IMR-90 (cell line): ENCODE data around the gene LLPH. TPM values are rescaled to one million over a fixed set of nuclear protein-coding genes. Genes with fewer than 3 reads are reported as not detected.

Experiments
- ATAC-seq: fragments of 200-7000 bp; cut with Tn5 transposase; 2 replicates; pipeline ENCODE4 v1.9.1; 2020; ENCODE audit warnings: low read depth, mild to moderate bottlenecking, moderate library complexity
- BruUV-seq: library from RNA; stranded (reverse); fragments of 400-500 nt; replicated peaks from 2 replicates; lab custom pipeline; 2021; lab: Mats Ljungman, UMichigan
- CTCF ChIA-PET: fragments of 300-600 bp; formaldehyde crosslinking; extraction: SDS; loops from one replicate; lab custom pipeline; 2021; ENCODE audit warnings: antibody characterized with exemption; lab: Yijun Ruan, JAX
- POLR2A ChIA-PET: fragments of 300-600 bp; sonication (Branson Sonifier 250); formaldehyde crosslinking; loops from one replicate; lab custom pipeline; 2022; ENCODE audit warnings: antibody characterized with exemption; ENCODE audit not compliant: unreplicated experiment; lab: Charles Lee
- DNase-seq: peaks from one replicate; pipeline ENCODE4 v3.0.0; 2013
- H2AFZ ChIP-seq: replicated peaks from 2 replicates; pipeline ENCODE3; 2013; ENCODE audit warnings: low read length, mild to moderate bottlenecking; ENCODE audit not compliant: poor library complexity
- H2AK5ac ChIP-seq: 2 replicates; pipeline ENCODE4 v1.6.1; 2013; ENCODE audit warnings: low read depth, low read length, inconsistent platforms
- H2AK9ac ChIP-seq: replicated peaks from 2 replicates; pipeline ENCODE3; 2013; ENCODE audit warnings: mild to moderate bottlenecking, low read depth, low read length, moderate library complexity; ENCODE audit not compliant: poor library complexity
- H2BK120ac ChIP-seq: 2 replicates; pipeline ENCODE4 v1.6.1; 2013; ENCODE audit warnings: low read depth, low read length, inconsistent platforms
- H2BK15ac ChIP-seq: 3 replicates; pipeline ENCODE4 v1.6.1; 2013; ENCODE audit warnings: low read depth, low read length, inconsistent platforms
- H2BK20ac ChIP-seq: 2 replicates; pipeline ENCODE4 v1.6.1; 2013; ENCODE audit warnings: low read depth, mild to moderate bottlenecking, inconsistent platforms, low read length, moderate library complexity
- H2BK5ac ChIP-seq: 2 replicates; pipeline ENCODE4 v1.6.1; 2013; ENCODE audit warnings: mild to moderate bottlenecking, low read depth, low read length, inconsistent platforms; ENCODE audit not compliant: poor library complexity, severe bottlenecking
- H3K14ac ChIP-seq: replicated peaks from 2 replicates; pipeline ENCODE4 v1.6.1; 2013; ENCODE audit warnings: low read depth, low read length, inconsistent platforms
- H3K18ac ChIP-seq: 2 replicates; pipeline ENCODE4 v1.6.1; 2013; ENCODE audit warnings: low read depth, low read length, control low read depth
- H3K23ac ChIP-seq: 2 replicates; pipeline ENCODE4 v1.6.1; 2013; ENCODE audit warnings: low read depth, low read length, inconsistent platforms
- H3K27ac ChIP-seq: 2 replicates; pipeline ENCODE4 v1.5.1; 2013; ENCODE audit warnings: mild to moderate bottlenecking, control low read depth, low read length; ENCODE audit not compliant: insufficient read depth
- H3K27me3 ChIP-seq: 2 replicates; pipeline ENCODE4 v1.6.1; 2013; ENCODE audit warnings: low read length; ENCODE audit not compliant: control insufficient read depth, insufficient read depth
- H3K36me3 ChIP-seq: 2 replicates; pipeline ENCODE4 v1.6.1; 2013; ENCODE audit warnings: low read length, mixed read lengths; ENCODE audit not compliant: control insufficient read depth, insufficient read depth
- H3K4ac ChIP-seq: 2 replicates; pipeline ENCODE4 v1.6.1; 2013; ENCODE audit warnings: low read depth, low read length, inconsistent platforms
- H3K4me1 ChIP-seq: 2 replicates; pipeline ENCODE4 v1.6.1; 2013; ENCODE audit warnings: low read length, mixed read lengths; ENCODE audit not compliant: control insufficient read depth, insufficient read depth
- H3K4me2 ChIP-seq: 2 replicates; pipeline ENCODE4 v1.6.1; 2013; ENCODE audit warnings: low read depth, mild to moderate bottlenecking, control low read depth, low read length, moderate library complexity
- H3K4me3 ChIP-seq: 2 replicates; pipeline ENCODE4 v1.5.1; 2013; ENCODE audit warnings: low read depth, mild to moderate bottlenecking, control low read depth, low read length, moderate library complexity; ENCODE audit not compliant: insufficient read depth
- H3K56ac ChIP-seq: 2 replicates; pipeline ENCODE4 v1.6.1; 2013; ENCODE audit warnings: low read length, inconsistent platforms; ENCODE audit not compliant: insufficient read depth; ENCODE audit errors: extremely low read depth
- H3K79me1 ChIP-seq, 2 experiments: 2 replicates each; pipeline ENCODE4 v1.6.1; 2013; ENCODE audit warnings: low read length in 2 of 2, inconsistent platforms in 1 of 2, low read depth in 1 of 2
- H3K9ac ChIP-seq: 2 replicates; pipeline ENCODE4 v1.6.1; 2013; ENCODE audit warnings: low read depth, low read length, control low read depth
- H3K9me1 ChIP-seq: 2 replicates; pipeline ENCODE4 v1.6.1; 2013; ENCODE audit warnings: low read length, inconsistent platforms; ENCODE audit not compliant: insufficient read depth
- H3K9me3 ChIP-seq: 2 replicates; pipeline ENCODE4 v1.6.1; 2013; ENCODE audit warnings: low read length; ENCODE audit not compliant: control insufficient read depth, insufficient read depth
- H4K20me1 ChIP-seq: 2 replicates; pipeline ENCODE4 v1.6.1; 2013; ENCODE audit warnings: low read length, inconsistent platforms; ENCODE audit not compliant: insufficient read depth
- H4K5ac ChIP-seq: 2 replicates; pipeline ENCODE4 v1.6.1; 2013; ENCODE audit warnings: mild to moderate bottlenecking, low read depth, low read length, control low read depth
- H4K8ac ChIP-seq, 2 experiments: 2 replicates each; pipeline ENCODE4 v1.6.1; 2013; ENCODE audit warnings: low read depth in 2 of 2, low read length in 2 of 2, control low read depth in 1 of 2, inconsistent platforms in 1 of 2
- H4K91ac ChIP-seq: 2 replicates; pipeline ENCODE4 v1.6.1; 2013; ENCODE audit warnings: low read depth, low read length, inconsistent platforms; ENCODE audit not compliant: insufficient read depth
- CEBPB ChIP-seq: IDR thresholded peaks from 2 replicates; pipeline ENCODE4 v1.6.1; 2012; ENCODE audit warnings: low read depth, low read length, improper control_type of control experiment
- MAFK ChIP-seq: IDR thresholded peaks from 2 replicates; pipeline ENCODE4 v1.6.1; 2012; ENCODE audit warnings: low read depth, low read length, improper control_type of control experiment
- NFE2L2 ChIP-seq: fragments of 150-350 bp; IDR thresholded peaks from 2 replicates; pipeline ENCODE4 v1.6.1; 2016; ENCODE audit warnings: low read depth, mild to moderate bottlenecking, low read length
- POLR2A ChIP-seq: IDR thresholded peaks from 2 replicates; pipeline ENCODE4 v1.6.1; 2012; ENCODE audit warnings: mild to moderate bottlenecking, low read depth, low read length
- RAD21 ChIP-seq: IDR thresholded peaks from 2 replicates; pipeline ENCODE4 v1.6.1; 2012; ENCODE audit warnings: low read length, improper control_type of control experiment
- RFX5 ChIP-seq: IDR thresholded peaks from 2 replicates; pipeline ENCODE4 v1.8.0; 2012; ENCODE audit warnings: low read depth, mild to moderate bottlenecking, low read length, moderate library complexity
- SMC3 ChIP-seq: fragments of 150-350 bp; IDR thresholded peaks from 2 replicates; pipeline ENCODE4 v1.6.1; 2016; ENCODE audit warnings: low read depth, mild to moderate bottlenecking, antibody characterized with exemption, low read length, moderate library complexity
- WGBS, 2 experiments: methylation state at CpG; one replicate each; pipeline versions ENCODE4 v1.1.5 to v1.1.7; 2013; ENCODE audit warnings: missing lambda C conversion rate in 2 of 2; ENCODE audit not compliant: insufficient read length in 1 of 2; ENCODE audit errors: extremely low coverage in 2 of 2; 5-methylcytosine and 5-hydroxymethylcytosine counted together
- dilution Hi-C: fragments of 300-500 bp; cut with HindIII; formaldehyde crosslinking; loops from one replicate; pipeline ENCODE4 v1.14.3; 2018; ENCODE audit warnings: low sequenced_read_pairs; ENCODE audit not compliant: unreplicated experiment
- in situ Hi-C: fragments of 300-500 bp; cut with MboI; formaldehyde crosslinking; loops from 3 replicates; pipeline ENCODE4 v1.14.3; 2019; ENCODE audit warnings: low sequenced_read_pairs, inconsistent platforms, mixed read lengths
- intact Hi-C: fragments of 100-400 bp; cut with micrococcal nuclease; formaldehyde crosslinking; loops from 2 replicates; pipeline ENCODE4 v1.10.0; 2022
- polyA plus RNA-seq, 3 experiments: library from polyadenylated mRNA; depleted of rRNA; stranded (reverse); fragments of >200 nt; gene quantifications; 2 replicates each; pipeline ENCODE4 v1.2.3, GENCODE V29; 2012; ENCODE audit warnings: low replicate concordance in 1 of 3
- total RNA-seq: library from RNA; depleted of rRNA; stranded (reverse); fragments of >200 nt; gene quantifications from 2 replicates; pipeline ENCODE4 v1.2.3, GENCODE V29; 2012
- TF ChIP-seq, protein P1 (sequence below): fragments of 150-350 bp; IDR thresholded peaks from 2 replicates; pipeline ENCODE4 v1.6.1; 2017; ENCODE audit warnings: mild to moderate bottlenecking, antibody characterized with exemption, low read length, low read depth
- TF ChIP-seq, protein P2 (sequence below): fragments of 150-350 bp; IDR thresholded peaks from 2 replicates; pipeline ENCODE4 v1.6.1; 2016; ENCODE audit warnings: low read depth, mild to moderate bottlenecking, low read length, moderate library complexity, borderline replicate concordance

LLPH gene
- total and polyA plus RNA-seq, 2 of the 4 experiments (the other 2 are of a cell fraction) = 2.7 to 17.0 TPM

DNA sequence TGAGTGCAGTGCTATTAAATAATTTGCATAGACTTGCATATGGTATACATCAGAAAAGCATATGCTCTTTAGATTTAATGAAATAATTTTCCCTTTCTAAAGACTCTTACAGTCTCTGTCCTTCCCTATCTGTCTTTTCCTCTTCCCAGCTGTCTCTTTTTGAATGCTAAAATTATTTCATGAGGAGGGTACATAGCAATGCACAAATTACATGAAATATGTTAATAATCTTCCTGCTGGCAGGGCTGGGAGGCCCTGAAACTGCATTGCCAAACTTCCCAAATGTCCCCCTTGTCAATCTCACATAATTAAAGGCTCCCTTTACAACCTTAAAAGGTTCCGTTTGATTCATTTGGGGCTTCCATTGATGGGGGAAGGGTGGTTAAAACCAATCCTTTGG lies 22.2 kb downstream of the LLPH start:
- Histone ChIP-seq H3K27ac (no peak overlapping the region), H3K18ac (no peak overlapping the region), H4K91ac (no peak overlapping the region), H3K4me1 (peaks cover 1% of the 10 kb centered on the region; the same call in 1 of the 2 replicates), H2AK5ac (no peak overlapping the region), H2BK120ac (no peak overlapping the region), H3K23ac (no peak overlapping the region), H2BK5ac (no peak overlapping the region), H3K4ac (no peak overlapping the region), H3K4me3 (no peak overlapping the region), H3K9ac (no peak overlapping the region), H3K4me2 (no peak overlapping the region), H2BK20ac (no peak overlapping the region), H2AK9ac (no peak overlapping the region), H4K20me1 (no peaks in the 10 kb centered on the region), H3K36me3 (no peaks in the 10 kb centered on the region), H3K9me1 (no peaks in the 10 kb centered on the region), H2BK15ac (no peak overlapping the region), H3K79me1 (no peaks in the 10 kb centered on the region), H2AFZ (no peak overlapping the region), H3K56ac (no peak overlapping the region), H3K9me3 (no peaks in the 10 kb centered on the region), H3K14ac (no peak overlapping the region), H3K27me3 (no peaks in the 10 kb centered on the region), H4K5ac (no peak overlapping the region), H4K8ac (no peak overlapping the region)
- ChIA-PET CTCF (interaction anchor here (1.4 kb wide), 1 partner anchor 11 kb away, joined by 3 read pairs; no protein-coding TSS in a partner anchor), POLR2A (no interaction called here)
- BruUV-seq = no TSS peak
- no peak for TF ChIP-seq CEBPB
- no peak for TF ChIP-seq NFE2L2
- no peak for TF ChIP-seq SMC3
- no peak for TF ChIP-seq POLR2A
- TF ChIP-seq MAFK = no peak
- TF ChIP-seq, protein P1, sequence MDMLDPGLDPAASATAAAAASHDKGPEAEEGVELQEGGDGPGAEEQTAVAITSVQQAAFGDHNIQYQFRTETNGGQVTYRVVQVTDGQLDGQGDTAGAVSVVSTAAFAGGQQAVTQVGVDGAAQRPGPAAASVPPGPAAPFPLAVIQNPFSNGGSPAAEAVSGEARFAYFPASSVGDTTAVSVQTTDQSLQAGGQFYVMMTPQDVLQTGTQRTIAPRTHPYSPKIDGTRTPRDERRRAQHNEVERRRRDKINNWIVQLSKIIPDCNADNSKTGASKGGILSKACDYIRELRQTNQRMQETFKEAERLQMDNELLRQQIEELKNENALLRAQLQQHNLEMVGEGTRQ = no peak
- TF ChIP-seq, protein P2, sequence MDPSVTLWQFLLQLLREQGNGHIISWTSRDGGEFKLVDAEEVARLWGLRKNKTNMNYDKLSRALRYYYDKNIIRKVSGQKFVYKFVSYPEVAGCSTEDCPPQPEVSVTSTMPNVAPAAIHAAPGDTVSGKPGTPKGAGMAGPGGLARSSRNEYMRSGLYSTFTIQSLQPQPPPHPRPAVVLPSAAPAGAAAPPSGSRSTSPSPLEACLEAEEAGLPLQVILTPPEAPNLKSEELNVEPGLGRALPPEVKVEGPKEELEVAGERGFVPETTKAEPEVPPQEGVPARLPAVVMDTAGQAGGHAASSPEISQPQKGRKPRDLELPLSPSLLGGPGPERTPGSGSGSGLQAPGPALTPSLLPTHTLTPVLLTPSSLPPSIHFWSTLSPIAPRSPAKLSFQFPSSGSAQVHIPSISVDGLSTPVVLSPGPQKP = no peak
- no peak for TF ChIP-seq RAD21
- no peak for TF ChIP-seq RFX5
- WGBS, 2 experiments = no CpG with 5 or more reads among the region's 1 CpG
- dilution Hi-C loops = no loop called here
- in situ Hi-C loops = loop anchor here (10.0 kb wide), 1 partner anchor 1214 kb away; no protein-coding TSS in a partner anchor
- no peak for DNase-seq
- ATAC-seq = no peak
- intact Hi-C loops = loop anchor here (5.0 to 10.0 kb wide), 4 partner anchors 436 to 1304 kb away; no protein-coding TSS in a partner anchor
